SKM-1 treated with dmso at 0.1 percent for 144 hours (cell line): Measurements from ENCODE around the gene BIRC5.

ENCODE experiments used
- DNase-seq: peaks from one replicate; lab custom pipeline; 2025; ENCODE audit not compliant: unreplicated experiment; lab: John Stamatoyannopoulos, UW

BIRC5 gene

DNA sequence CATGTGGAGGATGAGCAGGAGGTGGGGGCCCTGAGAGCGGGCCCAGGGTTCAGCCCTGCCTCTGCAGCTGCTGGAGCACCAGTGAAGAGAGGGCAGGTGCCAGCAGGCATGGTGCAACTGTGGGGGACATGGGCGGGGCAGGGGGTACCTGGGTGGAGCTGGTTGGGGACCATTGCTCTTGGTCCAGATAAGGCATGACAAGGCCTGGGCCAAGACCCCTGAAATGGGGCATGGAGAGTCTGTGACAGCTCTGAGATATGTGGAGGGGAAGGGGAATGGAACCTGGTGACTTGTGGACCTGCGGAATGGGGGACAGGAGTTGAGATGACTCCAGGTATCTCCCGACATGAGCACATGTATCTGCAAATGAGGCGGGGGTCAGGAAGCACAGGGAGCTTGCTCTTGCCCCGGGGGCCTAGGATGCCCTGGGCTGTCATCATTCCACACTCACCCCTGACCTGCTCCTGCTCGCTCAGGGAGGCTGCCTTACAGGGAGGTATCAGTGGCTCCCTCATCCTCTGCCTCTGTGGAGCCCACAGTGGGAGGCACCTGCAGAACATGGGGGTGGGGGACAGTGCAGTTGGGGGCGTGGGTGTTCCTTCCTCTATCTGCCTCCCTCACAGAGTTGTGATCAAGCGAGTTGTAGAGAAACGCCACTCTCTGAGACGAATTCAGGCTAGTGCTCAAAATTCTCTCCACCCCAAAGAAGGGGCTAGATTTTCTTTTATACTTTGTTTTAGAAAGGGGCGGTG lies 57.5 kb downstream of the BIRC5 start:
- no peak for DNase-seq

DNA sequence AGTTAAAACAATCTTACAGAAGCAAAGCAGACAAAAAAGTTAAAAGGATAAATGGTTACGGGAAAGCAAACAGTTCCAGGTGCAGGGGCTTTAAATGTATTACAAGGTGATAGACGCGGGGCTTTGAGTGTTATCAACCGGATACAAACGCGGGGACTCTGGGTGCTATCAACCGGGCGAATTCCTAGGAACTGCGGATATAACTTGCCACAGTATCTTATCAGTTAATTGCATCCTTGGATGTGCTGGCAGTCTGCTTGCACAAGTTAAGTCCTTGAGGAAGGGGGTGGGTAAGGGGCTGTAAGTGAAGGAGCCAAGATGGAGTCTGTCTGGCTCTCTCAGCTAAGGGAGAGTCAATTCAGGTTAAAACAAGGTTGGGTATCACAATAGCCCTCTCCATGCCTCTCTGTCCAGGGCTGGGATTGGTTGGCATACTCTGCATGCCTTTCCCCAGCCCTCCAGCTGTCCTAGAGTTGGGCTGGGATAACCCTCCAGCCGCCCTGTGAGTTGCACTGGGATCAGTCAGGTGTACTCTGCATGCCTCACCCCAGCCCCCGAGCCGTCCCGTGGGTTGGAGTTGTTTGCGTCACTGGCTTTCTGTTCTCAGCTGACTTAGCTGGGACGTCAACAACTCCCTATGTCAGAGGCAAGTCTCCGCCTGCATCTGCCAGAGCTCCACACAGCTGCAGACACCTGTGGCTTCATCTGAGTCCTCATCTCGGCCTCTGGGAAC lies 58.3 kb downstream of the BIRC5 start:
- DNase-seq = no peak

DNA sequence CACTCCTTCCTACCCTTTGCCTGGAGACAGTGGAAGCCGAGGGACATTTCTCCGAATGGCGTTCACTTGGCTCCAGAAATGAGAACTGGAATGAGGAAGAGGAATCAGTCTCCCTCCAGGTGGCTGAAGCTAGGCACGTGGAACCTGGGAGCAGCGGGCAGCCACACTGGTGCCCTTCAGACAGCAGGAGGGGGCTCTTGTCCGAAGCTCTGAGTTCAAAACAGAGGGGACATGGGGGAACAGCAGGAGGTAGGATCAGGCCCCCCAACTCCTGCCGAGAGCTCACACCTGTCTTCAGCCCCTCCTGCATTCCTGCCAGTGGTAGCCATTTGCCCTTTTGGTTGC lies 58.8 kb downstream of the BIRC5 start:
- no peak for DNase-seq

DNA sequence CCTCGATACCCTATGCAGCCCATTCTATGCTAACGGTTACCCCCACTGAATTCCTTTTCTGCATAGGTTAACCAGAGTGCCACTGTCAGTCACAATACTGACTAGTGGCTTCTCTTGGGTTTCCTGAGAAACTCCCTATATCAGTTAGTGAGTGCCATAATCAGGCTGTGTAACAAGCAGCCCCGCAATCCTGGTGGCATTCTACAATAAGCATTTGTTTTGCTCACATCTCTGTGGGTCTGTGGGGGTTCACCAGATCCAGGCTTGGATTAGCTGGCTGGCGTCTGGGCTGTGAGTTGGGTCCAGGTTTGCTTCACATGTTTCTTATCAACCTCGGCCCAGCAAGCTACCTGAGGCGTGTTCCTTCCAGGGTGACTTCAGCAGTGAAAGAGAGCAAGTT lies 59.8 kb downstream of the BIRC5 start:
- DNase-seq = no peak
